Upper lobe of left lung (tissue), 4 donors: ENCODE measurements around the gene SH2D4B.

Experiments used
- EP300 ChIP-seq, 4 donors: sonication (generic); formaldehyde crosslinking; IDR thresholded peaks; one replicate each; pipeline ENCODE4 v1.5.1; 2017; ENCODE audit warnings: antibody characterized with exemption in 4 of 4, control low read depth in 2 of 4
- POLR2A ChIP-seq, 4 donors: fragments of 450-650 bp; IDR thresholded peaks; one replicate each; pipeline ENCODE4 v1.5.1; 2016 to 2017; ENCODE audit warnings: antibody characterized with exemption in 4 of 4, mild to moderate bottlenecking in 2 of 4
- POLR2AphosphoS5 ChIP-seq, 2 donors: sonication (generic); formaldehyde crosslinking; IDR thresholded peaks; one replicate each; pipeline ENCODE4 v1.5.1; 2017; ENCODE audit warnings: antibody characterized with exemption in 2 of 2
- TF ChIP-seq, protein P1 (sequence below), 6 experiments: fragments of 450-650 bp in 4 of 6; fragments of 200-600 bp in 2 of 6; sonication (generic) in 2 of 6; IDR thresholded peaks; one replicate each; pipeline ENCODE4 v1.5.1; 2016 to 2019; ENCODE audit warnings: antibody characterized with exemption in 6 of 6

DNA sequence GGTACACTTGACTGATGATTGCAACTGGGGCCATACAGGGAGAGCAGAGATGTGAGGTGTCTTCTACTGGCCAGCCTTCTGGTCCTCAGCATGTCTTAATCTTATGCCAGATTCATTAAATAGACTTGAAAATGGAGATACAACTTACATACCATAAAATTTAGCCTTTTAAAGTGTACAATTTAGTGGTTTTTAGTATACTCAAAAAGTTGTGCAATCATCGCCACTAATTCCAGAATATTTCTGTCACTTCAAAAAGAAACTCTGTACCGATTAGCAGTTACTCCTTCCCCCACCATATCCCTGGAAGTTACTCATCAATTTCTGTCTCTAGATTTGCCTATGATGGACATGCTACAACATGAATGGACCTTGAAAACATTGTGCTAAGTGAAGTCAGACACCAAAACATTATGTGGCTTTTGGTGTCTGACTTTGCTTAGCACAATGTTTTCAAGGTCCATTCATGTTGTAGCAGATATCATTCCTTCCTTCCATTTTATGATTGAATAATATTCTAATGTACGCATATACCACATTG, 53.0 kb downstream of the SH2D4B start:
- TF ChIP-seq, protein P1, sequence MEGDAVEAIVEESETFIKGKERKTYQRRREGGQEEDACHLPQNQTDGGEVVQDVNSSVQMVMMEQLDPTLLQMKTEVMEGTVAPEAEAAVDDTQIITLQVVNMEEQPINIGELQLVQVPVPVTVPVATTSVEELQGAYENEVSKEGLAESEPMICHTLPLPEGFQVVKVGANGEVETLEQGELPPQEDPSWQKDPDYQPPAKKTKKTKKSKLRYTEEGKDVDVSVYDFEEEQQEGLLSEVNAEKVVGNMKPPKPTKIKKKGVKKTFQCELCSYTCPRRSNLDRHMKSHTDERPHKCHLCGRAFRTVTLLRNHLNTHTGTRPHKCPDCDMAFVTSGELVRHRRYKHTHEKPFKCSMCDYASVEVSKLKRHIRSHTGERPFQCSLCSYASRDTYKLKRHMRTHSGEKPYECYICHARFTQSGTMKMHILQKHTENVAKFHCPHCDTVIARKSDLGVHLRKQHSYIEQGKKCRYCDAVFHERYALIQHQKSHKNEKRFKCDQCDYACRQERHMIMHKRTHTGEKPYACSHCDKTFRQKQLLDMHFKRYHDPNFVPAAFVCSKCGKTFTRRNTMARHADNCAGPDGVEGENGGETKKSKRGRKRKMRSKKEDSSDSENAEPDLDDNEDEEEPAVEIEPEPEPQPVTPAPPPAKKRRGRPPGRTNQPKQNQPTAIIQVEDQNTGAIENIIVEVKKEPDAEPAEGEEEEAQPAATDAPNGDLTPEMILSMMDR (IDR thresholded peaks at IDR 0.05): no peak
- TF ChIP-seq EP300 (IDR thresholded peaks at IDR 0.05): no peak
- no peak for TF ChIP-seq POLR2AphosphoS5 (IDR thresholded peaks at IDR 0.05)
- TF ChIP-seq POLR2A (IDR thresholded peaks at IDR 0.05): no peak
